Dedifferentiated amniotic fluid mesenchymal stem cell (primary cell): ENCODE measurements around the gene FBF1.
"Not testable (repeated sequence)": the region's sequence is repeated elsewhere in the genome, so short reads cannot be mapped to it uniquely, and the experiment has no call there.

ENCODE experiments used
- DNase-seq: peaks from one replicate; pipeline ENCODE4 v3.0.0-alpha.2; 2016; ENCODE audit errors: extremely low spot score

Gene FBF1, protein sequence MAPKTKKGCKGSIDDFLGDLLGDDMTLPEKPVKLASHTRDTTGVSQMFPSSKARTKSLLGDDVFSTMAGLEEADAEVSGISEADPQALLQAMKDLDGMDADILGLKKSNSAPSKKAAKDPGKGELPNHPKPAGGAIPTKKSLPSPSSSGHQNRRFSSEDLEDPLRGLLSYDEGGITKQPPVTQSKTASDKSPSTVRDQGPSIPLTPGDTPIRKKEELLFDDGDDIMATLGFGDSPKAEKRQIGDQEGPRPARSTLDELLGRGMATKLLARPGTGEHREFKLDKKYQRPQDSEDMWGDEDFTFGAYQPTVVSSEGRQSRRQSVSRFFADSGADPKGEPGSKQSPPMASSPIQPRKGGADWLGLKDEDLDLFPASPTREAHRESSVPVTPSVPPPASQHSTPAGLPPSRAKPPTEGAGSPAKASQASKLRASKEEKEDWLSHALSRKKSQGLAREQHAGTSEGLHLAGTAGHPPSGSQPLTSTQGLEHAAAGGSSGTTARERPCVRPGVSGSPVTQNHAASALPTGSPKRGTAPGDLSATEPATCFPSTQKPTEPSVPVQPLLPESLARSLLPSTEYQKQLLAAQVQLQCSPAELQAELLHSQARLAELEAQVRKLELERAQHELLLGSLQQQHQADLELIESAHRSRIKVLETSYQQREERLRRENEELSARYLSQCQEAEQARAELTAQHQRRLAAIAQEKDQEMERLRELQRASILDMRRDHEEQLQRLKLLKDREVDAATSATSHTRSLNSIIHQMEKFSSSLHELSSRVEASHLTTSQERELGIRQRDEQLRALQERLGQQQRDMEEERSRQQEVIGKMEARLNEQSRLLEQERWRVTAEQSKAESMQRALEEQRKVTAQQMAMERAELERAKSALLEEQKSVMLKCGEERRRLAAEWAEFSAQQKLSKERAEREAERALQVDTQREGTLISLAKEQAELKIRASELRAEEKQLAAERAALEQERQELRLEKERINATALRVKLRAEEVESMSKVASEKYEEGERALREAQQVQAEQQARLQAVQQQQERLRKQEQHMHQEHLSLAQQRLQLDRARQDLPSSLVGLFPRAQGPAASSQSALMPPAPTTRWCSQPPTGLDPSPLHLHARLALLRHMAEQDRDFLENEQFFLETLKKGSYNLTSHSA

DNA sequence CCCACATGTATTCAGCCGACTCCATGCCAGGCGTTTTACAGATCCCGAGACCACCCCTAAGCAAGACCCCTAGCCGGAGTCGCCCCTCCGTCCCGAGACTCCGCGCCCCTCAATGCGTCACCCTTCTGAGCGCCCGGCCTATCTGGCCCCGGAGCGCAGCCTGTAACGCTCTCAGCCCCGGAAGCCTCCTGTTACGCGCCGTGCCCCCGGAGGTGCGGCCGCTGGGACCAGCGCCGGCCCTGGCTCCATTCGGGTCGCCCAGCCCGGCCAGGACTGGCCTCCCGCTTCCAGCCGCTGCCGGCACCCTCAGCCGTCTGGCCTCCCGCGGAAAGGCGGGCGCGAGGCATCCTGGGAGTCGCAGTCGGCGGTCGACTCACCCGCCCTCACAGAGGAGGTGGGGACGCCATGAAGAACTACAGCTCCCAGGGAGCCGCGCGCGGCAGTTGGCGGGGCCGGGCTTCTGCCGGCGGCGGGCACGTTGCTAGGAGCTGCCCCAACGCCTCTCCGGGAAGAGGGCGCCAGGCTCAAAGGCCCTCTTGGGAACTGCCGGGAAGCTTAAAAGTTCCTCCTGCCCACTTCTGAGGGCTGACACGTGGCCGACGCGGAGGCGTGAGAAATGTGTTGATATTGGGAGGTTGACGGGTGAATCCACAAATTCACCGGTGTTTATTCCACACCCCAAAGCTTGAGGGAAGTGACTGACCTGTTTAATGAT is at the start of gene FBF1:
Gene FBF1, minus strand, starts transcription at position 316 of the 715 bp plus-strand sequence. CDS start 2,893 bp downstream, outside the sequence.
- peak; percentile 91 for DNase-seq

GRCh38 chr17:75987041-75987440 is 46.2 kb upstream of the FBF1 start:
- no peak for DNase-seq

GRCh38 chr17:75985986-75986385 is 45.1 kb upstream of the FBF1 start:
- DNase-seq, result no peak

DNA sequence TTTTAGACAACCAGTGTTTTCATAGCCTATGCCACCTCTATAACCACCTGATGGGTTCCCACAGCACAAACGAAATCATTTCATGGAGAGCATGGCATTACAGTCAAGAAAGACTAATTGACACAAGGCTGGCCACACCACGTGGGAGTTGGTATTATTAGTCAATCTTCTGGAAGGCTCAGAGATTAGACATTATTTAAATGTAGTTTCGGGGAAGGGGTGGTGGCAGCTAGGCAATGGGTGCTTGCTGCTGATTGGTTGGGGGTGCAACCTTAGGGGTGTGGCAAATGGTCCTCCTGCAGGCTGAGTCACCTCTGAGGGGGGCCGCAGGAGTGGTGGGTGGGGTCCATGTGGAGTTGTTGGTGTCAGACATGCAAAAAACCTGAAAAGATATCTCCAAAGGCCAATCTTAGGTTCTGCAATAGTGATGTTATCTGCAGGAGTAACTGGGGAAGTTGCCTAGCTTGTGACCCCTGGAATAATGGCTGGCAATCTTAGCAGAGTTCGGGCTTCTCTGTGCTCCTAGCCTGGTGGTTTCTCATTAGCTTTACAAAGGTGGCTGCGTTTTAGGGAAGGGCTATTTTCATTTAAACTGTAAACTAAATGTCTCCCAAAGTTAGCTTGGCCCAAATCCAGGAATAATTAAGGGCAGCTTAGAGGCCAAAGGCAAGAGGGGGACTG is 42.8 kb upstream of the FBF1 start:
- no peak for DNase-seq

DNA sequence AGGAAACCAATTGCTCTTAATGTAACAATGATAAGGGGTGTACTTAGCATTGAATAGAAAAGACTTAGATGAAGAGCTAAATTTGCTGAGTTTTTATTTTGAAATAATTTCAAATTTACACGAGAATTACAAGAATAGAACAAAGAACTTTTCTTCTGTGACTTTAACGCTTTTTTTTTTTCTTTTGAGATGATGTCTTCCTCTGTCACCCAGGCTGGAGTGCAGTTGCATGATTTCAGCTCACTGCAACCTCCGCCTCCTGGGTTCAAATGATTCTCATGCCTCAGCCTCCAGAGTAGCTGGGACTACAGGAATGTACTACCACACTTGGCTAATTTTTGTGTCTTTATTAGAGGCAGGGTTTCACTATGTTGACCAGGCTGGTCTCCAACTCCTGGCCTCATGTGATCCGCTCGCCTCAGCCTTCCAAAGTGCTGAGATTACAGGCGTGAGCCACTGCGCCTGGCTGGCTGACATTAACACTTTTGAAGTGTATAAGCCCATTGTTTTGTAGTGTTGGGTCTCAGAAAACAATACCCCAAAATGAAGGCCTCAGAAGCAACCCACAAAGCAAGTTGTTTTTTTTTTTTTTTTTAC is 40.3 kb upstream of the FBF1 start:
- no peak for DNase-seq

- DNase-seq, result no peak
Observed at GRCh38 chr17:75980188-75981018, 39.6 kb upstream of the FBF1 start.

DNA sequence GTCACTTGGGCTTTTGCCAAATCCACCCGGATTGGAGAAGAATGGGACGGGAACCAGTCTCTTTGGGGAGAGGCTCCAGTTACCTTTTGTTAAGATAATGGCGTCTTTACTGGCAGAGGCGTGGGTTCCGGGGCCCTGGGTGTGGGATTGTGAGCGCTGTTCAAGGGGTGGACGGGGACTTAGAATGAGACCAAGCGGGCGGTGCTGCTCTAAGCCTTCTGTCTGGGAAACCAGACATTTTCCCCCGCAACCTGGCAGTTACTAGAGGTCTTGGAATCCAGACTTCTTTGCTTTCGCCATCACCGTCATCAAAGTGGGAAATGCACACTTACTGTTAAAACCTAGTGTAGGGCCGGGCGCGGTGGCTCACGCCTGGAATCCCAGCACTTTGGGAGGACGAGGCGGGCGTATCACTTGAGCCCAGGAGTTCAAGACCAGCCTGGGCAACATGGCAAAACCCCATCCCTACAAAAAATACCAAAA is 38.9 kb upstream of the FBF1 start:
- DNase-seq, result peak; percentile 62

- peak; percentile 92 for DNase-seq
Observed at GRCh38 chr17:75978938-75979704, 38.3 kb upstream of the FBF1 start, which contains the start of the genes ACOX1 and TEN1. Gene ACOX1 (minus strand): TSS chr17:75979166. CDS start chr17:75979073, 93 bp downstream. Gene TEN1 (plus strand): TSS chr17:75979240. CDS start chr17:75986193, 6,953 bp downstream.

GRCh38 chr17:75976175-75976848 is 35.5 kb upstream of the FBF1 start:
- no peak for DNase-seq

DNA sequence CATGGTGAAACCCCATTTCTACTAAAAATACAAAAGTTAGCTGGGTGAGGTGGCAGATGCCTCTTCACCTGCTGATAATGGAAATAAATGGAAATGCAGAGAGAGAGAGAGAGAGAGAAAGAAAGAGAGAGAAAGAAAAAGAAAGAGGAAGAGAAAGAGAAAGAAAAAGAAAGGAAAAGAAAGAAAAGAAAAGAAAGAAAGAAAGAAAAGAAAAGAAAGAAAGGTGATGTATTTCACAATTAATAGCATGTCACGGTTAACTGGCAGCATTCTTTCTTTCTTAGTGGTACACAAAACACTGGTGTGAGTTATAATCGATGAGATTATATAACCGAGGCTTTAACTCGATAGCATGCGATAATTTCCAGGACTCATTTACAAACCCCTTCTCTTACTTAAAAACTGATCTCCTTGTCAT is 34.9 kb upstream of the FBF1 start:
- DNase-seq, result no peak

DNA sequence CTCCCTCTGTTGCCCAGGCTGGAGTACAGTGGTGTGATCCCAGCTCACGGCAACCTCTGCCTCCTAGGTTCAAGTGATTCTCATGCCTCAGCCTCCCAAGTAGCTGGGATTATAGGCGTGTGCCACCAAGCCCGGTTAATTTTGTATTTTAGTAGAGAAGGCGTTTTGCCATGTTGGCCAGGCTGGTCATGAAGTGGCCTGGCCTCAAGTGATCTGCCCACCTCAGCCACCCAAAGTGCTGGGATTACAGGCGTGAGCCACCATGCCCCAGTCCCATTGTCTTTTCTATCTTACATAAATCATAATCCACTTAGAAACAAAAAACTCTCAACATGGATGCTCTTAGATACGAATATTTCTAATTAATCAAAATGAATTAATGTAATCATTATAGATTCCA is 34.3 kb upstream of the FBF1 start:
- not testable (repeated sequence) for DNase-seq

DNA sequence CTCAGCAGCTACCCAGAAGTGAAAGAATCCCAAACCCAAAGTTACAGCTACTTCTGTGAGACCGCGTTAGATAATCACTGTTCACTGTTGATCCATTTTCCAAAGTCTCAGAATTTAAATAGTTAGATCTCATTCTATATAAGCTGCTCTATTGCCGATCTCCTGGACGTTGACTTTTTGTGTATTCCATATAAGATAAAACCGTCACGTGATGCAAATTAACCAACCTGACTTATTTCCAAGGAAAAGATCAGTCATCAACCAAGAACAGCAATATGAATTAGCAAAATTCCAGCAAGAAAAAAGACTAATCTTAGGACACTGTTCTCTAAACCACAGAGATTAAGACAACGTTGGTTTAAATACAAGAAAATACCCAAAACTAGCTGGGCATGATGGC is 29.8 kb upstream of the FBF1 start:
- DNase-seq, result no peak

- no peak for DNase-seq
Observed at GRCh38 chr17:75970011-75970523, 29.2 kb upstream of the FBF1 start.

- not testable (repeated sequence) for DNase-seq
Observed at GRCh38 chr17:75969044-75969443, 28.2 kb upstream of the FBF1 start.

DNA sequence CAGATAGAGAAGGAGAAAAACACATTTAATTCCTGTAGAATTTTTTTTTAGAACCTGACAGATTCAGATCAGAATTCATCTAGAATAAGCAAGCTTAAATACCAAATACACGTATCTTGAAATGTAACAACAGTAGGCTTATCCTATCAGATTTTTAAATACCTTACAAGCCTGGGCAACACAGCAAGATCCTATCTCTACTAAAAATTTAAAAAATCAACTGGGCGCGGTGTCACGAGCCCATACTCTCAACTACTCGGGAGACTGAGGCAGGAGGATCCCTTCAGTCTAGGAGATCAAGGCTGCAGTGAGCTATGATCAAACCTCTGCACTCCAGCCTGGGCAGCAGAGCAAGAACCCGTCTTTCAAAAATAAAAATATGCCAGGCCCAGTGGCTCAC is 24.6 kb upstream of the FBF1 start:
- no peak for DNase-seq

DNA sequence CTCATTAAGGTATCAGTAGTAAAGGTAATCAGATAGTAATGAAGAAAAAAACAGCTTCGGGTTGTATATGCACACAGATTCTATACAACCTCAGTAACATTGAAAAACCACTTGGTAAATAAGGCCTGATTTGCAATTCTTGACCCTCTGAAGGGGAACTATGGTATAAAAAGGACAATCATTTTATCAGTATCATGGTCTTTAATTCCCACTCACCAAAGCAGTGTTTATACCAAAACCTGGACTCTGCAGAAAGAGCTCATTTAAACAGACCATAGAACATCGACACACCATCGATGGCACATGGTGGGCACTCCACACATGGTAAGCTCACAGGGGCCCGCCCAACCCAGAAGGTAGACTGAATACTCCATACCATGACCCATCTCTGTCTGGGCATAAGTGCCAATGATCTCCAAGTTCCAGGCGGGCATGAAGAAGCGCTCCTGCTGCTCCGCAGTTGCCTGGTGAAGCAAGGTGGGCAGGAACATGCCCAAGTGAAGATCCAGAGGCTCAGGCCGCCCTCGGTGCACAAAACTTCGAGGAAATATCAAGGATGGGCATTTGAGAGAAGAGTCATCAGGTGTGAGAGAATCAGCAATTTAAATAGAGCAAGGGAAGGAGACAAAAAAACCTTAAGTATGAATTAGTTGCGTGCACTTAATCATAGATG is 19.1 kb upstream of the FBF1 start:
- no peak for DNase-seq
